GM19397 (cell line): ENCODE results near the gene PLCXD1.
"Not testable (repeated sequence)": the region's sequence is repeated elsewhere in the genome, so short reads cannot be mapped to it uniquely, and the experiment has no call there.

Experiments used
- ATAC-seq: cut with Tn5 transposase; IDR thresholded peaks from one replicate; pipeline ENCODE4 v1.9.1; 2021; ENCODE audit warnings: mild to moderate bottlenecking, moderate library complexity; ENCODE audit not compliant: unreplicated experiment

PLCXD1 gene

GRCh38 chrX:291411-291901 is 10.3 kb downstream of the PLCXD1 start:
- no peak for ATAC-seq

GRCh38 chrX:292900-293897 is 12.0 kb downstream of the PLCXD1 start:
- no peak for ATAC-seq

- no peak for ATAC-seq
These were observed 14.0 kb downstream of the PLCXD1 start for GRCh38 chrX:295136-295535.

- ATAC-seq: no peak
These were observed 17.8 kb downstream of the PLCXD1 start for GRCh38 chrX:298993-299392.

GRCh38 chrX:300334-300733 is 19.2 kb downstream of the PLCXD1 start:
- no peak for ATAC-seq

- no peak for ATAC-seq
These were observed 21.8 kb downstream of the PLCXD1 start for GRCh38 chrX:302975-303374.

GRCh38 chrX:305781-306613 is 24.8 kb downstream of the PLCXD1 start:
- not testable (repeated sequence) for ATAC-seq

- ATAC-seq: not testable (repeated sequence)
These were observed 25.6 kb downstream of the PLCXD1 start for GRCh38 chrX:306614-307251.

GRCh38 chrX:307261-308111 is 26.3 kb downstream of the PLCXD1 start:
- no peak for ATAC-seq

GRCh38 chrX:308821-309520 is 27.8 kb downstream of the PLCXD1 start:
- no peak for ATAC-seq

- ATAC-seq: no peak
These were observed 29.5 kb downstream of the PLCXD1 start for GRCh38 chrX:310621-311155.

- ATAC-seq: no peak
These were observed 30.3 kb downstream of the PLCXD1 start for GRCh38 chrX:311156-312129.

- ATAC-seq: no peak
These were observed 31.6 kb downstream of the PLCXD1 start for GRCh38 chrX:312621-313331.

- ATAC-seq: no peak
These were observed 32.4 kb downstream of the PLCXD1 start for GRCh38 chrX:313546-313945.

GRCh38 chrX:314049-314448 is 32.9 kb downstream of the PLCXD1 start:
- ATAC-seq: no peak

GRCh38 chrX:314781-315595 is 33.8 kb downstream of the PLCXD1 start:
- ATAC-seq: no peak
